GM19467 (cell line): ENCODE data around the gene GFOD1.

ENCODE experiments used
- ATAC-seq: cut with Tn5 transposase; IDR thresholded peaks from one replicate; pipeline ENCODE4 v1.9.1; 2021; ENCODE audit warnings: mild to moderate bottlenecking, moderate library complexity; ENCODE audit not compliant: unreplicated experiment

GFOD1 gene

GRCh38 chr6:13384506-13384905 lies 102.9 kb downstream of the GFOD1 start:
- no peak for ATAC-seq

- ATAC-seq, result peak; percentile 92
These were observed 103.9 kb downstream of the GFOD1 start for GRCh38 chr6:13383328-13384163.

- no peak for ATAC-seq
These were observed 106.6 kb downstream of the GFOD1 start for GRCh38 chr6:13380761-13381160.

- ATAC-seq, result no peak
These were observed 108.5 kb downstream of the GFOD1 start for GRCh38 chr6:13378669-13379590.

GRCh38 chr6:13377054-13377758 lies 110.2 kb downstream of the GFOD1 start:
- no peak for ATAC-seq

GRCh38 chr6:13375360-13375878 lies 112.0 kb downstream of the GFOD1 start:
- peak; percentile 63 for ATAC-seq

- no peak for ATAC-seq
These were observed 113.5 kb downstream of the GFOD1 start for GRCh38 chr6:13373919-13374318.

GRCh38 chr6:13373488-13373886 lies 113.9 kb downstream of the GFOD1 start:
- no peak for ATAC-seq

GRCh38 chr6:13372688-13373487 lies 114.5 kb downstream of the GFOD1 start:
- no peak for ATAC-seq

- ATAC-seq, result no peak
These were observed 115.3 kb downstream of the GFOD1 start for GRCh38 chr6:13372076-13372475.

- no peak for ATAC-seq
These were observed 115.9 kb downstream of the GFOD1 start for GRCh38 chr6:13371421-13372072.

GRCh38 chr6:13370623-13371022 lies 116.8 kb downstream of the GFOD1 start:
- ATAC-seq, result no peak

GRCh38 chr6:13369591-13369990 lies 117.8 kb downstream of the GFOD1 start:
- no peak for ATAC-seq

- no peak for ATAC-seq
These were observed 118.7 kb downstream of the GFOD1 start for GRCh38 chr6:13368731-13369115.

GRCh38 chr6:13368079-13368730 lies 119.2 kb downstream of the GFOD1 start:
- no peak for ATAC-seq

GRCh38 chr6:13367396-13367795 lies 120.0 kb downstream of the GFOD1 start:
- no peak for ATAC-seq

- no peak for ATAC-seq
These were observed 122.1 kb downstream of the GFOD1 start for GRCh38 chr6:13365320-13365719.

- no peak for ATAC-seq
These were observed 122.6 kb downstream of the GFOD1 start for GRCh38 chr6:13364842-13365241.

GRCh38 chr6:13362412-13362811 lies 125.0 kb downstream of the GFOD1 start:
- ATAC-seq, result no peak
